ENCODE results near the gene KLHL33. TPM values are rescaled to one million over a fixed set of nuclear protein-coding genes. Genes with fewer than 3 reads are reported as not detected.

KLHL33 gene
- total RNA-seq, 1 experiment from 2014 or later = not detected

- Histone ChIP-seq H3K9me3 (ENCODE audit: control insufficient read depth, insufficient read depth, low read depth, low read length) (no peaks in the 10 kb centered on the region), H3K4me3 (ENCODE audit: low read depth in 2 of 2, low read length in 2 of 2) (no peak overlapping the region), H3K27ac (ENCODE audit: low read length) (no peak overlapping the region), H3K27me3 (ENCODE audit: control insufficient read depth, insufficient read depth, low read length) (no peaks in the 10 kb centered on the region), H3K36me3 (ENCODE audit: control insufficient read depth, insufficient read depth, low read length) (no peaks in the 10 kb centered on the region; the same call in none of the 2 replicates), H3K4me1 (ENCODE audit: control insufficient read depth, insufficient read depth, low read length) (no peaks in the 10 kb centered on the region)
- ChIA-PET CTCF (no interaction called here), POLR2A (no interaction called here)
- no peak for ATAC-seq
- in situ Hi-C loops (cut with HindIII; ENCODE audit: low pct_unique_long_range_greater_than_20kb, low sequenced_read_pairs) (no loop called here), intact Hi-C loops (cut with micrococcal nuclease; ENCODE audit: unreplicated experiment) (no loop called here)
- no TSS peak for BruUV-seq (replicated peaks)
- TF ChIP-seq TCF7L2 (IDR thresholded peaks at IDR 0.05; ENCODE audit: low read depth, low read length) = no peak
- DNase-seq (ENCODE audit: low read depth, low spot score) = no peak
These were observed 4.9 kb upstream of the KLHL33 start for GRCh38 chr14:20440882-20441281.

- H3K27ac ChIP-seq (ENCODE audit: low read length) = no peak overlapping the region
- TF ChIP-seq CTCF (IDR thresholded peaks at IDR 0.05) (no peak), TCF7L2 (IDR thresholded peaks at IDR 0.05; ENCODE audit: low read depth, low read length) (no peak), REST (IDR thresholded peaks at IDR 0.05; ENCODE audit: insufficient read depth in 1 of 2, low read depth in 2 of 2, low read length in 1 of 2) (no peak), SIN3A (IDR thresholded peaks at IDR 0.05; ENCODE audit: borderline replicate concordance, insufficient read depth, low read depth, low read length) (no peak), POLR2AphosphoS5 (IDR thresholded peaks at IDR 0.05; ENCODE audit: low read depth, low read length) (no peak)
- H3K9me3 ChIP-seq (ENCODE audit: control insufficient read depth, insufficient read depth, low read depth, low read length) = no peaks in the 10 kb centered on the region
- in situ Hi-C loops (cut with HindIII; ENCODE audit: low pct_unique_long_range_greater_than_20kb, low sequenced_read_pairs) = no loop called here
- ChIA-PET CTCF (no interaction called here), POLR2A (no interaction called here)
- DNase-seq (ENCODE audit: low read depth, low spot score) (no peak), ATAC-seq (no peak)
- intact Hi-C loops (cut with micrococcal nuclease; ENCODE audit: unreplicated experiment) = no loop called here
- no peaks in the 10 kb centered on the region for H3K27me3 ChIP-seq (ENCODE audit: control insufficient read depth, insufficient read depth, low read length)
- H3K36me3 ChIP-seq (ENCODE audit: control insufficient read depth, insufficient read depth, low read length) = no peaks in the 10 kb centered on the region
- BruUV-seq (replicated peaks) = no TSS peak
- no peak overlapping the region for H3K4me3 ChIP-seq (ENCODE audit: low read depth in 2 of 2, low read length in 2 of 2)
- no peaks in the 10 kb centered on the region for H3K4me1 ChIP-seq (ENCODE audit: control insufficient read depth, insufficient read depth, low read length)
These were observed 4.5 kb upstream of the KLHL33 start for GRCh38 chr14:20440465-20440864.

- ATAC-seq (no peak), DNase-seq (ENCODE audit: low read depth, low spot score) (no peak)
- in situ Hi-C loops (cut with HindIII; ENCODE audit: low pct_unique_long_range_greater_than_20kb, low sequenced_read_pairs) (no loop called here), intact Hi-C loops (cut with micrococcal nuclease; ENCODE audit: unreplicated experiment) (no loop called here)
- no peaks in the 10 kb centered on the region for H3K9me3 ChIP-seq (ENCODE audit: control insufficient read depth, insufficient read depth, low read depth, low read length)
- H3K27ac ChIP-seq (ENCODE audit: low read length) = no peak overlapping the region
- CTCF ChIA-PET = no interaction called here
- H3K36me3 ChIP-seq (ENCODE audit: control insufficient read depth, insufficient read depth, low read length) = no peaks in the 10 kb centered on the region
- TF ChIP-seq REST (IDR thresholded peaks at IDR 0.05; ENCODE audit: insufficient read depth in 1 of 2, low read depth in 2 of 2, low read length in 1 of 2) = no peak
- H3K4me1 ChIP-seq (ENCODE audit: control insufficient read depth, insufficient read depth, low read length) = no peaks in the 10 kb centered on the region
- POLR2A ChIA-PET = no interaction called here
- no peak overlapping the region for H3K4me3 ChIP-seq (ENCODE audit: low read depth in 2 of 2, low read length in 2 of 2)
- H3K27me3 ChIP-seq (ENCODE audit: control insufficient read depth, insufficient read depth, low read length) = no peaks in the 10 kb centered on the region
- no TSS peak for BruUV-seq (replicated peaks)
These were observed 2.7 kb upstream of the KLHL33 start for GRCh38 chr14:20438664-20439063.

Data from Panc1 (cell line).